ENCODE data around the gene TAF3.
"Not testable (repeated sequence)": the region's sequence is repeated elsewhere in the genome, so short reads cannot be mapped to it uniquely, and the experiment has no call there.

The TAF3 gene

GRCh38 chr10:7818295-7819120 is at the start of gene TAF3:
Gene TAF3, plus strand, starts transcription at chr10:7818505. Its CDS starts 205 bp downstream, at chr10:7818710.
- DNase-seq (ENCODE audit: low read depth), result peak; percentile 90

GRCh38 chr10:7773845-7774801 is 44.2 kb upstream of the TAF3 start:
- no peak for DNase-seq (ENCODE audit: low read depth)

GRCh38 chr10:7776777-7777176 is 41.5 kb upstream of the TAF3 start:
- DNase-seq (ENCODE audit: low read depth), result no peak

- DNase-seq (ENCODE audit: low read depth), result not testable (repeated sequence)
Observed at GRCh38 chr10:7782194-7782593, 36.1 kb upstream of the TAF3 start.

GRCh38 chr10:7786430-7786829 is 31.9 kb upstream of the TAF3 start:
- no peak for DNase-seq (ENCODE audit: low read depth)

- DNase-seq (ENCODE audit: low read depth), result no peak
Observed at GRCh38 chr10:7787150-7787856, 31.0 kb upstream of the TAF3 start.

GRCh38 chr10:7787857-7788638 is 30.3 kb upstream of the TAF3 start, which contains the start of the genes ATP5F1C and KIN:
Gene ATP5F1C, plus strand, starts transcription at chr10:7788177. Its CDS starts 31 bp downstream, at chr10:7788208.
Gene KIN, minus strand, starts transcription at chr10:7787993. Its CDS starts 60 bp downstream, at chr10:7787933.
- DNase-seq (ENCODE audit: low read depth), result peak; percentile 90

- no peak for DNase-seq (ENCODE audit: low read depth)
Observed at GRCh38 chr10:7788639-7789286, 29.5 kb upstream of the TAF3 start.

GRCh38 chr10:7789390-7789789 is 28.9 kb upstream of the TAF3 start:
- no peak for DNase-seq (ENCODE audit: low read depth)

GRCh38 chr10:7792541-7792940 is 25.8 kb upstream of the TAF3 start:
- DNase-seq (ENCODE audit: low read depth), result no peak

GRCh38 chr10:7794251-7795026 is 23.9 kb upstream of the TAF3 start:
- no peak for DNase-seq (ENCODE audit: low read depth)

GRCh38 chr10:7795605-7796004 is 22.7 kb upstream of the TAF3 start:
- no peak for DNase-seq (ENCODE audit: low read depth)

- no peak for DNase-seq (ENCODE audit: low read depth)
Observed at GRCh38 chr10:7797582-7797981, 20.7 kb upstream of the TAF3 start.

- DNase-seq (ENCODE audit: low read depth), result no peak
Observed at GRCh38 chr10:7802606-7803005, 15.7 kb upstream of the TAF3 start.

GRCh38 chr10:7804216-7804615 is 14.1 kb upstream of the TAF3 start:
- no peak for DNase-seq (ENCODE audit: low read depth)

- DNase-seq (ENCODE audit: low read depth), result no peak
Observed at GRCh38 chr10:7804741-7805140, 13.6 kb upstream of the TAF3 start.

GRCh38 chr10:7808686-7809267 is 9.5 kb upstream of the TAF3 start:
- no peak for DNase-seq (ENCODE audit: low read depth)

- no peak for DNase-seq (ENCODE audit: low read depth)
Observed at GRCh38 chr10:7810443-7810842, 7.9 kb upstream of the TAF3 start.

- DNase-seq (ENCODE audit: low read depth), result no peak
Observed at GRCh38 chr10:7811000-7811399, 7.3 kb upstream of the TAF3 start.
